HG02623 (cell line): ENCODE measurements around the gene KLF3.
A peak's percentile ranks its signal among the peaks of the same experiment; 100 is the strongest.

ENCODE experiments used
- ATAC-seq: cut with Tn5 transposase; IDR thresholded peaks from one replicate; pipeline ENCODE4 v1.9.1; 2021; ENCODE audit warnings: moderate library complexity; ENCODE audit not compliant: unreplicated experiment

Gene KLF3

GRCh38 chr4:38694330-38694729, 30.3 kb downstream of the KLF3 start:
- ATAC-seq = no peak

GRCh38 chr4:38695809-38696208, 31.8 kb downstream of the KLF3 start:
- ATAC-seq = no peak

GRCh38 chr4:38696697-38697096, 32.7 kb downstream of the KLF3 start:
- ATAC-seq = no peak

GRCh38 chr4:38698176-38698575, 34.2 kb downstream of the KLF3 start:
- ATAC-seq = no peak

GRCh38 chr4:38699112-38699511, 35.1 kb downstream of the KLF3 start:
- ATAC-seq = no peak

GRCh38 chr4:38703635-38704034, 39.6 kb downstream of the KLF3 start:
- no peak for ATAC-seq

- no peak for ATAC-seq
Measured at GRCh38 chr4:38704622-38705154, 40.7 kb downstream of the KLF3 start.

- ATAC-seq = no peak
Measured at GRCh38 chr4:38706301-38706700, 42.3 kb downstream of the KLF3 start.

GRCh38 chr4:38710053-38710452, 46.1 kb downstream of the KLF3 start:
- ATAC-seq = peak; percentile 58

GRCh38 chr4:38711066-38711465, 47.1 kb downstream of the KLF3 start:
- no peak for ATAC-seq

- no peak for ATAC-seq
Measured at GRCh38 chr4:38715050-38715449, 51.1 kb downstream of the KLF3 start.

GRCh38 chr4:38716256-38716655, 52.3 kb downstream of the KLF3 start:
- ATAC-seq = no peak

GRCh38 chr4:38717604-38718003, 53.6 kb downstream of the KLF3 start:
- ATAC-seq = no peak

- no peak for ATAC-seq
Measured at GRCh38 chr4:38723114-38723513, 59.1 kb downstream of the KLF3 start.

- no peak for ATAC-seq
Measured at GRCh38 chr4:38723726-38724474, 59.9 kb downstream of the KLF3 start.

- ATAC-seq = no peak
Measured at GRCh38 chr4:38724475-38724808, 60.4 kb downstream of the KLF3 start.

- ATAC-seq = no peak
Measured at GRCh38 chr4:38728631-38729141, 64.7 kb downstream of the KLF3 start.

GRCh38 chr4:38730493-38730829, 66.5 kb downstream of the KLF3 start:
- no peak for ATAC-seq

GRCh38 chr4:38730830-38731646, 67.0 kb downstream of the KLF3 start:
- ATAC-seq = peak; percentile 84

GRCh38 chr4:38733663-38734062, 69.7 kb downstream of the KLF3 start:
- ATAC-seq = no peak

GRCh38 chr4:38734446-38734845, 70.4 kb downstream of the KLF3 start:
- no peak for ATAC-seq

GRCh38 chr4:38734911-38735310, 70.9 kb downstream of the KLF3 start:
- ATAC-seq = no peak
